Gastrocnemius medialis (tissue), 4 donors: ENCODE data around the gene UGT1A10. TPM values are rescaled to one million over a fixed set of nuclear protein-coding genes. Genes with fewer than 3 reads are reported as not detected.

Experiments
- ATAC-seq, 2 donors: fragments of 150-250 bp; one replicate each; pipeline ENCODE4 v1.9.1; 2016
- DNase-seq, 2 donors: peaks; one replicate each; pipeline ENCODE4 v3.0.0-alpha.2; 2019
- H3K27ac ChIP-seq, 4 donors: fragments of 200-600 bp; sonication (generic); 1 replicate in 1 of 4; 2 replicates in 3 of 4; pipeline ENCODE4 v1.5.1; 2016 to 2018; ENCODE audit warnings: mild to moderate bottlenecking in 2 of 4, moderate library complexity in 1 of 4
- H3K27me3 ChIP-seq, 3 donors: fragments of 200-600 bp; sonication (generic) in 2 of 3; 1 replicate in 1 of 3; 2 replicates in 2 of 3; pipeline versions ENCODE4 v1.5.1 to v1.6.0; 2016 to 2019; ENCODE audit warnings: mild to moderate bottlenecking in 1 of 3, moderate library complexity in 1 of 3
- H3K36me3 ChIP-seq, 2 donors: fragments of 200-600 bp; sonication (generic) in 1 of 2; one replicate each; pipeline ENCODE4 v1.5.1; 2017 to 2018
- H3K4me1 ChIP-seq, 2 donors: fragments of 200-600 bp; sonication (generic) in 1 of 2; one replicate each; pipeline ENCODE4 v1.5.1; 2016 to 2017; ENCODE audit warnings: mild to moderate bottlenecking in 2 of 2
- H3K4me3 ChIP-seq, 4 donors: fragments of 200-600 bp; sonication (generic) in 3 of 4; 1 replicate in 1 of 4; 2 replicates in 3 of 4; pipeline ENCODE4 v1.5.1; 2016 to 2019; ENCODE audit warnings: mild to moderate bottlenecking in 2 of 4
- H3K9me3 ChIP-seq, 3 donors: fragments of 200-600 bp; sonication (generic) in 2 of 3; 1 replicate in 1 of 3; 2 replicates in 2 of 3; pipeline ENCODE4 v1.5.1; 2016 to 2019
- CTCF ChIP-seq, 5 experiments: fragments of 450-650 bp in 3 of 5; fragments of 200-600 bp in 2 of 5; sonication (generic) in 2 of 5; IDR thresholded peaks in 4 of 5; conservative IDR thresholded peaks in 1 of 5; 1 replicate in 4 of 5; 2 replicates in 1 of 5; pipeline ENCODE4 v1.5.1; 2016 to 2019; ENCODE audit warnings: antibody characterized with exemption in 5 of 5, mild to moderate bottlenecking in 3 of 5, moderate library complexity in 3 of 5
- POLR2A ChIP-seq, 2 donors: fragments of 450-650 bp; IDR thresholded peaks; one replicate each; pipeline ENCODE4 v1.6.1; 2017; ENCODE audit warnings: antibody characterized with exemption in 2 of 2, mild to moderate bottlenecking in 2 of 2, moderate library complexity in 2 of 2
- in situ Hi-C, 4 donors: fragments of 200-750 bp; cut with MboI; loops; one replicate each; pipeline versions ENCODE4 v1.15.0 to v1.8.0; 2017; ENCODE audit warnings: low sequenced_read_pairs in 4 of 4
- intact Hi-C: fragments of 100-400 bp; cut with DNase I; formaldehyde crosslinking; loops from one replicate; pipeline ENCODE4 v1.15.1; 2023; ENCODE audit warnings: low total_unique reads
- total RNA-seq, 4 donors: library from RNA; depleted of rRNA; stranded (reverse); fragments of >200 nt; gene quantifications; one replicate each; pipeline versions ENCODE4 v1.1.0 to v1.2.3, GENCODE V29; 2016

The UGT1A10 gene
- total RNA-seq, 4 donors from 2014 or later, result 0.12 TPM; not detected in 3

GRCh38 chr2:233822101-233822771 lies 186.0 kb downstream of the UGT1A10 start:
- ATAC-seq, result no peak
- H3K9me3 ChIP-seq, result no peaks in the 10 kb centered on the region
- DNase-seq, result no peak
- in situ Hi-C loops, result no loop called here
- intact Hi-C loops, result no loop called here
- H3K4me1 ChIP-seq, result no peaks in the 10 kb centered on the region
- H3K4me3 ChIP-seq, result no peak overlapping the region
- H3K36me3 ChIP-seq, result no peaks in the 10 kb centered on the region
- TF ChIP-seq POLR2A (IDR thresholded peaks at IDR 0.05) (no peak), CTCF (IDR thresholded peaks at IDR 0.05 in 4 of 5, conservative IDR thresholded peaks at IDR 0.05 in 1 of 5) (no peak)
- H3K27ac ChIP-seq, result no peak overlapping the region
- no peaks in the 10 kb centered on the region for H3K27me3 ChIP-seq

Other genes with a start within 250 kb of the UGT1A10 start
- 10 to 100 TPM; 10.9 to 29.2 (median 12.4) TPM for gene USP40, start 69.7 kb upstream of the UGT1A10 start, total RNA-seq
- not detected for gene UGT1A8, start 18.8 kb upstream of the UGT1A10 start, total RNA-seq
- under 1 TPM in 2 of 4 donors, not detected in 2; 0.13 to 0.38 TPM for gene UGT1A9, start 35.5 kb downstream of the UGT1A10 start, total RNA-seq
- not detected for gene UGT1A7, start 45.5 kb downstream of the UGT1A10 start, total RNA-seq
- gene UGT1A6, start 56.4 kb downstream of the UGT1A10 start, total RNA-seq, result under 1 TPM in 1 of 4 donors, not detected in 3; 0.31 TPM
- gene UGT1A5, start 76.5 kb downstream of the UGT1A10 start, total RNA-seq, result not detected
- under 1 TPM in 1 of 4 donors, not detected in 3; 0.51 TPM for gene UGT1A4, start 82.3 kb downstream of the UGT1A10 start, total RNA-seq
- under 1 TPM in 1 of 4 donors, not detected in 3; 0.16 TPM for gene UGT1A3, start 92.6 kb downstream of the UGT1A10 start, total RNA-seq
- gene UGT1A1, start 123.8 kb downstream of the UGT1A10 start, total RNA-seq, result under 1 TPM in 1 of 4 donors, not detected in 3; 0.20 TPM
- not detected for gene MROH2A, start 141.9 kb downstream of the UGT1A10 start, total RNA-seq
- gene HJURP, start 218.1 kb downstream of the UGT1A10 start, total RNA-seq, result 1 to 10 TPM in 1 of 4 donors, under 1 TPM in 1, not detected in 2; 0.20 to 1.1 TPM